Midbrain (tissue), 1 donor: ENCODE results near the gene GUCA2A.
A peak's percentile ranks its signal among the peaks of the same experiment; 100 is the strongest.

Source experiments
- DNase-seq: peaks from one replicate; lab custom pipeline; 2025; lab: John Stamatoyannopoulos, UW

GUCA2A gene

DNA sequence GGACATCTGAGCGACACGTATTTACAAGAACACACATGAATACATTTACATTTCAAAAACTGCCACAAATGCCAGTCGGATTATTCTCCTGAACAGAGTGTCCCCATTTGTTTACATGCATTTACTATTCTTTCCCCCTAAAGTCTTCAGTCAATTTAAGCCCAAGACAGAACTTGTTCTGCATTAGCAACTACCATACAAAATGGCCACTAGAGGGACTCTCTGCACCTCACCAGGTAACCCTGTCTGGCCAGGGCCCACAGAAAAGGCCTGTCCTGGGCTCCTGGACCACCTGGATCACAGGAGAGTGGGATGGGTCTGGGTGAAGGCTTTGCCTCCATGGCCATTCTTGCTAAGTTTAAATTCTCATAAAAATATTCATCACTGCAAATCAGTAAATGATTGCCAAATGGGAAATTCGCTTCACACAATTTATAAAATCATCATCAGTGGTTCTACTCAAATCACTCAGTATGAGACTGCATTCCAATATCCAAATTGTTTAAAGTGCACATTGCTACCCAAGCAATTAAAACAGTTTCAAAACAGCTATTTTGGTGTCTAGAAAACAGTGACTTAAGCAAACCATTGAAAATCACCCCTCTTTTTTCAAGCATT is 12.5 kb upstream of the GUCA2A start:
- DNase-seq, result peak; percentile 45

DNA sequence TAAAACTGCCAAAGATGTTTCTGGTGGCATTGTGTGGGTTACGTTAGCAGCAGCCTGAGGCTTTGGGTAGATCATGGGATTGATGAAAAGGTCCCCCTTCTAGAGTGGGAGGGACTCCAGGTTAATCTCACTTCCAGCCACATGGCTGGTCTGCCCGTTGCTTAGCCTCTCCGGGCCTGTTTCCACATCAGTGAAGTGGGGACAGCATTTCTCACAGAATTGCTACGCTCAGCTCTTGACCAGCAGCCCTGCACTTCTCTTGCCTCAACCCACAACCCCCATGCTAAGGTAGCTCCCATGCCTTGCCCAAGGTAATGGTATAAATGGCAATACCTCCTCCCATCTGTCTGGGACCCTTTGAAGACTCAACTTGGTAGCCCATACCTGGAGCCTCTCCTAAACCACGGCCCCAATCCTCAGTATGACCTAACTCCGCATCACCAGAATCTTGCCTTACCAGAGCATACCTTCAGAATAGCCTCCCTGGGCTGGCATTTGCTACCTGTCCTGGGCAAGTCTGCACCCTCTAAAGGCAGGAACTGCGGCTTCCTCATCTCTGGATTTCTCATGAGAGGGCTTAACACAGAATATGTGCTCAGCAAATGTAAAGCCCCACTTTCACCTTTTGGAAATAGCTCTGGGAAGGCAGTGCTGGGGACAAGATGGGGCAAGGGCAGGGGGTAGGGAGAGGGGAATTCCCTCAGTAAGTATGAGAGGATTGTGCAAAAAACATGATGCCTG is 10.9 kb upstream of the GUCA2A start:
- DNase-seq, result no peak

DNA sequence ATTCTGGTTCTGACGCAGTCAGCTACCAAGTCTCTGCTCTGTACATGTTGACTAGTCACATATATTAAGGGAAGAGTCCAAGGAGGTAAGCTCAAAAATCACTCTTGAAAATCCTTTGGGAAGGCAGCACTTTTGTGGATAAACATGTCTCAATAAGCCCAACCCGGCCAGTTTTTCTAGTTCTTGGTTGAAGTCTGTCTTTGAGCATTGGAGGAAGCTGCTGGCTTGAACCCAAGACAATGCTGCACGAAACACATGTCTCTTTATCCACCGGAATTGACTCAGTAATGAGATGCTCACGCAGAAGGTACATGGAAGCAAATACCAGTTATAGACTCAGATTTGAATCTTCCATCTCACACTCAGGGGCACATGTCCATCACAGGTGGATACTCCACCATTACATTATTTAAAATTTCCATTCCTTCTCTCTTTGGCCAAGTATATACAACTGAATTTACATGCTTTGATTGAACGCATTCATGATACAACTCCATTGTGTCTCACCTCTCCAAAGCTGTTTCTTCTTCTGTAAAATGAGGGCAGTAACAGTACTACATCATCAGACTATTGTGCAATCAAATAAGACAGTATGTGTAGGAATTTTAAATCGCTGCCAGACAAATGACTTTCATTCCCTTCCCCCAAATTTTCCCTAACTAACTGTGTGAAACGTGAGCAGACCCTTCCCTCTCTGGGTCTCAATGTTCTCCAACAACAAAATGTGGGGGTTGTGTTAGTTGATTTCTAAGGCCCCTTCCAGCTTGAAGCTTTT is 9.6 kb upstream of the GUCA2A start:
- no peak for DNase-seq

- DNase-seq, result peak; percentile 78
Measured at GRCh38 chr1:42173155-42173933, 8.8 kb upstream of the GUCA2A start.

DNA sequence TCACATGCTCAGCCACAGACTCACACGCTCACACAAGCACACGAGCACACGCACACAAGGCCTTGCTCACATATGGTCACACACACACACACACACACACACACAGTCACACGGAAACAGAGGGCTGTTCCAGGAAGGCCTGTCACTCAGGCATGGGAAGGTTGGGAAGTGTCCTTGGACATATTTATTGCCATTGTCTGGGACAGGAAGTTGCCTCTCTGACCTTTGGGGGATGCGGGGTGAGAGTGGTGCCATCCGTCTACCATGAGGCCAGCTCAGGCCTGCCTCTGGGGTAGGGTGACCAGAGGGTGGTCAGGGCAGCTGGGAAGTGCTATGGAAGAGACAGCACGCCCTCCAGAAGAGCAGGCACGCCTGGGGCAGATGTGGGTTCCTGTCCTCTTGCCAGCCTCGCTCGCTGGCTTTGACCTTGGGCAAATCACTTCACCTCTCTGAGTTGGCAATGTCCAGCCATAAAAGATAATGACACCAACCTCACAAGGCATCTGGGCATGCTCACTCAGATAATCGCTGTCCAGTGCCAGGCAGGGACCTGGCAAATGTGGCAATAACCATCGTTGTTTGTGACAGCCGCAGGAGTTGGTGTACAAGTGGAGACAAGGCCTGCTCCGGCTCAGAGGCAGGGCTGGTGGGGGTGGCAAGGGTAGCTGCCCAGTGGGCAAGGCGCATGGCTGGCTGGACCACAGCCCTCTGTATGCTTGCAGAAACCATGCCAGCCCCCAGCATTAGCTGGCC is 8.0 kb upstream of the GUCA2A start:
- no peak for DNase-seq

GRCh38 chr1:42171679-42172266 is 7.2 kb upstream of the GUCA2A start:
- DNase-seq, result no peak

- no peak for DNase-seq
Measured at GRCh38 chr1:42170779-42171621, 6.5 kb upstream of the GUCA2A start.

- no peak for DNase-seq
Measured at GRCh38 chr1:42168763-42169162, 4.2 kb upstream of the GUCA2A start.

- DNase-seq, result no peak
Measured at GRCh38 chr1:42168391-42168670, 3.8 kb upstream of the GUCA2A start.

DNA sequence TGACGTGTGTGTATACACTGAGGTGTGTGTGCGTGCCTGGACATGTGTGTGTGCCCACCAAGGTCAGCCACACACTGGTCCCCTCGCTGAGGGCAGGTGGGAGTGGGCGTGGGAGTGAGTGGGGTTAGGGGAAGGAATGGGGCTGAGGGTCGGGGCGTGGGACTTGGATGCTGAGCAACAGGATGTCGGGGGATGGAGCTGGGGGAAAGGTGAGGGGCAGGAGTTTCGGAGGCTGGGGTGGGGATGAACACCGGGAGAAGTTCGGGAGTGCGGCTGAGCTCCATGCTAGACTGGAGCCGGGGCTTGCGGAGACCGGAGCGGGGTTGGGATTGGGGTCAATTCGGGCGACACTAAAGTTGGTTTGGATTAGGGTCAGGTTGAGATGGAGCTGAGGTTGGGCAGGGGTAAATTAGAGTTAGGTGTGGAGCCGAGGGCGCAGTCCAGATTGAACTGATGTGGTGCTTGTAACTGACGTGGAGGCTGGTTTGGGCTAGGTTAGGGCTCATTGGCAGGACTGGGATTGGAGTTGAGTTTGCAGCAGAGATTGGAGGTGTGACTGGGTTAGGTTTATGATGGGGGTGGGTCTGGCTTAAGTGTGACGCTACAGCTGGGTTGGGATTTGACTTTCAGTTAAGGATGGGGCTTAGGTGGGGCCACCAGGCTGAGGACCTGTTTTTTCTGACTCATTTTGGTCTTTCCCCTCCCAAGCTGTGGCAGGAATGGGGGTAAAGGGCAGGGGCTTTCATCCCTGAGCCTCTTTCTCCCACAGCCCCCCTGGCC is 3.3 kb upstream of the GUCA2A start:
- DNase-seq, result no peak

DNA sequence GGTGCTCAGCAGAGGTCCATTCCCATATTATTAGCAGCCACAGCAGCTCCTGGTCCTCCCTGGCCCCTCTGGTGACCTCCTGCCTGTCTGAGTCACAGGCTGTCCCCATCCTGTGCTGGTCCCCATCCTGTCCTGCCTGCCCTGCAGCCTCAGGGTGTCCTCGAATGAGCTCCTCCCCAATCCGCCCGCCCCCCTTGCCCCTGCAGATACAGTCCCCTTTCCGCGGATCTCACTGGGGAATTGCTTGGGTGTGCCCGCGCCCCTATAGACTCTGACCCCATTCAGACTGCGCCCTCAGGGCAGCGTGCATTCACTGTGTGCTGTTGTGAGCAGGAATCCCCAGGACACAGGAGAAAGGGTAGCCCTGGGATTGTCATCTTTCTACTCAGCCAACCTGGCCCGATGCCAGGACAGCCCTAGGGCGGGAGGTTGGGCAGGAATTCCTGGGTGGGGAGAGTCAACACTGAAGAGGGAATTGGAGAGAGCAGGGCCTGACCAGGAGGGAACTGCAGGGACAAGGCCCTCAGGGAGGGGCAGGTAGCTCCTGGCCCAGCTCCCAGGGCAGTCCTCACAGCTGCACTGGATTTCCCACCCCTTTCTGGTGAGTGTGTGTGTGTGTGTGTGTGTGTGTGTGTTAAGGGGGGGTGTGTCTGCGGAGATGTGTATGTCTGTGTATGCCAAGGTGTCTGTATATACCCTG is 1.1 kb upstream of the GUCA2A start:
- DNase-seq, result no peak

DNA sequence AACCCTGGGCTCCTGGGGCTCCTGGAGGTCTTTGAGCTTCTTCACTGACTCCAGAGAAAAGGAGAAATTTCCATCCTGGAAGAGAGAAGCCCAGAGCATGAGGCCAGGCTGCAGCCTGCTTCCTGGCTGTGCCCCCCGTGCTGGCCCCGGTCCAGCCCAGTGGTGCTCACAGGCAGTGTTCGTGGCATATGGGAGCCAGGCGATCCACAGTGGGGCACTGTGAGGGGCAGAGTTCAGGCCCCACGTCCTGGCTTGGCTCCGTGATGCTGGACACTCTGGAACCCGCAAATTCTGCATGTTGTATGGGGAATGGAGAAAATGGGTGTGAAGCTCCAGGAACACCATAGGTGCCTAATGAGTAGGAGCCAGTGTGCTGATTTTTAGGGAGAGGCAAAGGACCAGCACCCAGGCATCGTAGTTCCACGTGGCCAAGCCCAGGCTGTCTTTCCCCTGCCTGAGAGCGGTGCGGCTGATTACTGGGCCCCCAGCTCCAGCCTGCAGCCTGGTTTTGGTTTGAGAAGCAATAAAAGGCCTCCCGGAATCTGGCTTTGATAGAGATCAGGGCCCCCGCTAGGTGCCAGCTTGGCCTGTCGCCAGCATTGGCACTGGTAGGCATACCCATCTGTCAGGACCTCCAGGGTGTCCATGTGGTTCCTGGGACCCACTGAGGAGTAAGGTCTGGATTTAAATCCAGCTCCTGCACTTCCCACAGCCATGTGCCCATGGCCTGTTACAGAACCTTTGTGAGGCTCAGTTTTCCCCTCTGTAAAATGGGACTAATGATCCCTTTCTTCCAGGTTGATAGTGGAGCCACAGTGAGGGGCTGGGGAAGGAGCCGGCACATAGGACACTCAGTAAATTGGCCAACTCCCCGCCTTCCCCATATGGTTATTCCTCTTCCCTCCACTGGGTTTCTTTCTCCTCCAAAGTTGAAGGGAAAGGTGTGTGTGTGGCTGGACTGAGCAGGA is 725 bp downstream of the GUCA2A start:
- DNase-seq, result no peak

DNA sequence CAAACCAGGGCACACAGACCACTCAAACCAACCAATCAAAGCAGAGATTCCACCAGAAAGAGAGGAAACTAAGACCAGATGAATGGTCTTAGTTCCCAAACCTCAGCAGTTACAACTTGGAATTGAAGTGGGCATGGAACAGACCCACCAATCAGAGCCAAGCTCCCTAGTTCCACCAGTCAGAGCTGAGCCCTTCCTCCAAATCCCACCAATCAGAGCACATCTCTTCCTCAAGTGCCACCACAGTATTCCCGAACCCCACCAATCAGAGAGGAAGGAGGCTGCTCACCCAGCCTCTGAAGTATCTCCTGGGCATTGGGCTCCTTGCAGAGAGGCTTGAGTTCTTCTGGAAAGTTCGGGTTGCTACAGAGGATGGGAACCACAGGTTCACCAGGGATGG is 1.4 kb downstream of the GUCA2A start:
- DNase-seq, result no peak

GRCh38 chr1:42162181-42162580 is 2.4 kb downstream of the GUCA2A start:
- DNase-seq, result no peak

GRCh38 chr1:42158189-42158588 is 6.4 kb downstream of the GUCA2A start:
- DNase-seq, result no peak

- DNase-seq, result no peak
Measured at GRCh38 chr1:42157667-42158066, 6.9 kb downstream of the GUCA2A start.

GRCh38 chr1:42155362-42155761 is 9.2 kb downstream of the GUCA2A start:
- no peak for DNase-seq

DNA sequence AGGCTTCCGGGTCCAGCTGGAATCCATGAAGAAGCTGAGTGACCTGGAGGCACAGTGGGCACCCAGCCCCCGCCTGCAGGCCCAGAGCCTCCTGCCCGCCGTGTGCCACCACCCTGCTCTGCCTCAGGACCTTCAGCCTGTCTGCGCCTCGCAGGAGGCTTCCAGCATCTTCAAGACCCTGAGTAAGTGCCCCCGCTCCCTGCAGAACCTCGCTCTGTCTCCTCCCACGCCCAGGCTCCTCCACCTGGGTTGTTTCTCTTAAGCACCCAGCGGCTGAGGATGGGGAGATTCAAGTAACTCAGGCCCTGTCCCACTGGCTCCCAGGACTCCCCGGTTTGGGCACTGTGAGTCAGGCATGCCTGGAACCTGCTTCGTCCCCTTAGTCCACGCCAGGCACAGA is 9.9 kb downstream of the GUCA2A start:
- DNase-seq, result no peak
